HepG2 (cell line): ENCODE measurements around the gene CARD8. TPM values are rescaled to one million over a fixed set of nuclear protein-coding genes. Genes with fewer than 3 reads are reported as not detected.

Experiments used
- ATAC-seq: fragments of 200-7000 bp; cut with Tn5 transposase; 3 replicates; pipeline ENCODE4 v1.9.1; 2020; ENCODE audit warnings: mild to moderate bottlenecking, moderate library complexity
- BruUV-seq: library from RNA; stranded (reverse); fragments of 400-500 nt; replicated peaks from 2 replicates; lab custom pipeline; 2021; lab: Mats Ljungman, UMichigan
- CTCF ChIA-PET: fragments of 300-600 bp; formaldehyde crosslinking; extraction: SDS; loops from one replicate; lab custom pipeline; 2021; ENCODE audit warnings: low total read pairs, inconsistent platforms, low intra/inter-chr PET ratio; lab: Yijun Ruan, JAX
- POLR2A ChIA-PET: fragments of 350-600 bp; sonication (Branson Sonifier 250); formaldehyde crosslinking; loops from one replicate; lab custom pipeline; 2020; ENCODE audit warnings: antibody characterized with exemption, inconsistent platforms; lab: Yijun Ruan, JAX
- DNase-seq: peaks from one replicate; pipeline ENCODE4 v3.0.0-alpha.2; 2015; ENCODE audit warnings: low spot score
- FAIRE-seq: peaks from 3 replicates; lab custom pipeline; 2011; peaks lifted over from hg19 to GRCh38; lab: Jason Lieb, UNC
- H2AFZ ChIP-seq: one replicate; pipeline ENCODE4 v1.6.1; 2011; ENCODE audit warnings: low read length, inconsistent platforms
- H3K27ac ChIP-seq: fragments of 300-600 bp; 3 replicates; pipeline ENCODE4 v1.8.0; 2011; ENCODE audit warnings: mixed run types, mild to moderate bottlenecking, mixed read lengths, low read length, inconsistent platforms; ENCODE audit not compliant: insufficient read depth; ENCODE audit errors: extremely low read length
- H3K27me3 ChIP-seq, 2 experiments: fragments of 200-600 bp in 1 of 2; 2 replicates in 1 of 2; 3 replicates in 1 of 2; pipeline versions ENCODE4 v1.6.0 to v1.8.0; 2011; ENCODE audit warnings: low read length in 2 of 2, mild to moderate bottlenecking in 2 of 2, moderate library complexity in 2 of 2, inconsistent platforms in 1 of 2; ENCODE audit not compliant: insufficient read depth in 2 of 2, control insufficient read depth in 1 of 2
- H3K36me3 ChIP-seq, 2 experiments: fragments of 200-600 bp in 1 of 2; replicated peaks in 1 of 2; 2 replicates in 1 of 2; 3 replicates in 1 of 2; pipeline versions ENCODE4 v1.5.1 to v1.8.0; 2011; ENCODE audit warnings: low read length in 2 of 2, inconsistent platforms in 1 of 2; ENCODE audit not compliant: insufficient read depth in 2 of 2, control insufficient read depth in 1 of 2
- H3K4me1 ChIP-seq: 2 replicates; pipeline ENCODE4 v1.5.1; 2012; ENCODE audit warnings: low read length, inconsistent platforms; ENCODE audit not compliant: insufficient read depth
- H3K4me2 ChIP-seq: 2 replicates; pipeline ENCODE4 v1.6.0; 2011; ENCODE audit warnings: low read depth, low read length, inconsistent platforms
- H3K4me3 ChIP-seq, 3 experiments: fragments of 200-600 bp in 1 of 3; sonication (generic), shearing (Covaris generic) in 1 of 3; replicated peaks in 1 of 3; 2 replicates each; pipeline ENCODE4 v1.5.1; 2011 to 2016; ENCODE audit warnings: low read length in 3 of 3, inconsistent platforms in 2 of 3, low read depth in 2 of 3, mild to moderate bottlenecking in 2 of 3, control low read depth in 1 of 3, mixed read lengths in 1 of 3; ENCODE audit not compliant: insufficient read depth in 1 of 3
- H3K79me2 ChIP-seq: one replicate; pipeline ENCODE4 v1.6.1; 2011; ENCODE audit warnings: low read length, inconsistent platforms; ENCODE audit not compliant: insufficient read depth
- H3K9ac ChIP-seq: 2 replicates; pipeline ENCODE4 v1.6.0; 2011; ENCODE audit warnings: mild to moderate bottlenecking, low read depth, low read length, inconsistent platforms; ENCODE audit not compliant: insufficient read depth
- H3K9me3 ChIP-seq: 2 replicates; pipeline ENCODE4 v1.5.1; 2012; ENCODE audit warnings: mild to moderate bottlenecking, low read length
- H4K20me1 ChIP-seq: 2 replicates; pipeline ENCODE4 v1.6.0; 2011; ENCODE audit warnings: inconsistent platforms, mild to moderate bottlenecking, low read length, moderate library complexity; ENCODE audit not compliant: insufficient read depth
- ATF3 ChIP-seq: sonication (generic); formaldehyde crosslinking; IDR thresholded peaks from 2 replicates; pipeline ENCODE4 v1.4.0; 2020; ENCODE audit warnings: missing genetic modification reagents
- CHD4 ChIP-seq: fragments of 200-600 bp; sonication (generic); IDR thresholded peaks from 2 replicates; pipeline ENCODE4 v1.7.0; 2017; ENCODE audit warnings: mild to moderate bottlenecking, low read length, borderline replicate concordance
- HNRNPUL1 ChIP-seq: fragments of 200-400 bp; formaldehyde crosslinking; IDR thresholded peaks from 2 replicates; pipeline ENCODE4 v1.6.1; 2017; ENCODE audit warnings: low read depth, mild to moderate bottlenecking, low read length, moderate library complexity
- IKZF1 ChIP-seq: fragments of 450-650 bp; IDR thresholded peaks from 2 replicates; pipeline ENCODE4 v1.7.1; 2016
- NCOA5 ChIP-seq: sonication (generic); formaldehyde crosslinking; IDR thresholded peaks from 2 replicates; pipeline ENCODE4 v1.4.0; 2020; ENCODE audit warnings: missing genetic modification reagents
- NFKBIZ ChIP-seq: IDR thresholded peaks from 2 replicates; pipeline ENCODE4 v1.6.1; 2018; ENCODE audit warnings: missing genetic modification reagents, missing compliant biosample characterization
- NONO ChIP-seq, 2 experiments: fragments of 450-650 bp in 1 of 2; sonication (generic) in 1 of 2; formaldehyde crosslinking in 1 of 2; IDR thresholded peaks in 1 of 2; conservative IDR thresholded peaks in 1 of 2; 2 replicates each; pipeline versions ENCODE4 v1.6.1 to v1.8.0; 2017 to 2022; ENCODE audit warnings: mild to moderate bottlenecking in 1 of 2, missing genetic modification reagents in 1 of 2, moderate library complexity in 1 of 2
- SKIL ChIP-seq: sonication (generic); formaldehyde crosslinking; IDR thresholded peaks from 2 replicates; pipeline ENCODE4 v1.8.0; 2022; ENCODE audit warnings: missing genetic modification reagents, mild to moderate bottlenecking, moderate library complexity, borderline replicate concordance
- SUZ12 ChIP-seq: fragments of 150-350 bp; IDR thresholded peaks from 2 replicates; pipeline ENCODE4 v1.6.1; 2014; ENCODE audit warnings: low read depth, low read length
- ZNF777 ChIP-seq: sonication (generic); formaldehyde crosslinking; IDR thresholded peaks from 2 replicates; pipeline ENCODE4 v1.4.0; 2020; ENCODE audit warnings: missing genetic modification reagents
- ZNF781 ChIP-seq: sonication (generic); formaldehyde crosslinking; IDR thresholded peaks from 2 replicates; pipeline ENCODE4 v1.5.1; 2020; ENCODE audit warnings: borderline replicate concordance, mild to moderate bottlenecking, missing genetic modification reagents; ENCODE audit errors: not compliant biosample characterization
- ZNF816 ChIP-seq: sonication (generic); formaldehyde crosslinking; IDR thresholded peaks from 2 replicates; pipeline ENCODE4 v1.8.0; 2022; ENCODE audit warnings: missing genetic modification reagents, mild to moderate bottlenecking, borderline replicate concordance
- ZXDC ChIP-seq: sonication (generic); formaldehyde crosslinking; IDR thresholded peaks from 2 replicates; pipeline ENCODE4 v1.5.0; 2020; ENCODE audit warnings: mild to moderate bottlenecking, missing genetic modification reagents
- WGBS: methylation state at CpG from one replicate; pipeline ENCODE4 v1.1.6; 2017; ENCODE audit warnings: low lambda C conversion rate; 5-methylcytosine and 5-hydroxymethylcytosine counted together
- in situ Hi-C: cut with HindIII; loops from 2 replicates; pipeline ENCODE4 v1.10.0; 2017; ENCODE audit warnings: low pct_unique_long_range_greater_than_20kb; ENCODE audit not compliant: extremely low pct_ligation_motif_present
- intact Hi-C: fragments of 100-400 bp; cut with micrococcal nuclease; formaldehyde crosslinking; loops from one replicate; pipeline ENCODE4 v1.10.0; 2022; ENCODE audit not compliant: unreplicated experiment
- polyA plus RNA-seq, 8 experiments: library from polyadenylated mRNA; depleted of rRNA in 3 of 8; stranded (reverse) in 7 of 8; unstranded in 1 of 8; fragments of >200 nt; fragmentation: Illumina TruSeq in 4 of 8; extraction: Trizol in 4 of 8; gene quantifications; 2 replicates each; pipeline versions ENCODE4 v1.2.1 to v1.2.3, GENCODE V29; 2011 to 2016; ENCODE audit warnings: low read depth in 4 of 8, missing spikeins in 1 of 8, mixed read lengths in 1 of 8; ENCODE audit not compliant: insufficient read depth in 1 of 8
- total RNA-seq, 5 experiments: library from RNA; depleted of rRNA; stranded (reverse); fragments of >200 nt; fragmentation: Illumina TruSeq; extraction: Trizol; gene quantifications; 2 replicates each; pipeline ENCODE4 v1.2.3, GENCODE V29; 2016; ENCODE audit warnings: low read depth in 1 of 5
- TF ChIP-seq, protein P1 (sequence below): sonication (generic); formaldehyde crosslinking; conservative IDR thresholded peaks from 2 replicates; pipeline ENCODE4 v1.4.0; 2020; ENCODE audit warnings: missing genetic modification reagents
- TF ChIP-seq, protein P2 (sequence below): sonication (generic); formaldehyde crosslinking; IDR thresholded peaks from 2 replicates; pipeline ENCODE4 v1.9.0; 2022; ENCODE audit warnings: low read depth, missing genetic modification reagents

The CARD8 gene
- total and polyA plus RNA-seq, 2 of the 13 experiments (the other 11 are each of a cell fraction or from before 2014, with no cell fraction given): 15.0 to 19.2 TPM

GRCh38 chr19:48190885-48191284, 64.8 kb downstream of the CARD8 start:
- no peaks in the 10 kb centered on the region for H3K27me3 ChIP-seq
- no peak for FAIRE-seq
- H3K9me3 ChIP-seq: no peaks in the 10 kb centered on the region
- no peak for ATAC-seq
- H3K4me3 ChIP-seq: no peak overlapping the region
- intact Hi-C loops (no loop called here), in situ Hi-C loops (no loop called here)
- CTCF ChIA-PET: no interaction called here
- no TSS peak for BruUV-seq
- 91% methylated on average over 3 of the region's 3 CpGs for WGBS
- no peak overlapping the region for H3K4me2 ChIP-seq
- no peaks in the 10 kb centered on the region for H3K36me3 ChIP-seq
- H2AFZ ChIP-seq: no peak overlapping the region
- no peaks in the 10 kb centered on the region for H3K79me2 ChIP-seq
- DNase-seq: no peak
- H3K9ac ChIP-seq: no peak overlapping the region
- H4K20me1 ChIP-seq: no peaks in the 10 kb centered on the region
- H3K4me1 ChIP-seq: no peaks in the 10 kb centered on the region
- no peak overlapping the region for H3K27ac ChIP-seq
- POLR2A ChIA-PET: interaction anchor here (1.6 kb wide), 1 partner anchor 13 kb away, joined by 5 read pairs; no protein-coding TSS in a partner anchor
- TF ChIP-seq ZXDC (CRISPR knock-in tag): no peak
- TF ChIP-seq NFKBIZ (CRISPR knock-in tag): no peak
- no peak for TF ChIP-seq NCOA5 (CRISPR knock-in tag)
- no peak for TF ChIP-seq ATF3 (CRISPR knock-in tag)
- TF ChIP-seq NONO (IDR thresholded peaks at IDR 0.05): no peak
- no peak for TF ChIP-seq NONO (CRISPR knock-in tag; conservative IDR thresholded peaks at IDR 0.05)
- TF ChIP-seq HNRNPUL1: no peak
- no peak for TF ChIP-seq IKZF1
- no peak for TF ChIP-seq ZNF816
- no peak for TF ChIP-seq SKIL (CRISPR knock-in tag)
- TF ChIP-seq, protein P1, sequence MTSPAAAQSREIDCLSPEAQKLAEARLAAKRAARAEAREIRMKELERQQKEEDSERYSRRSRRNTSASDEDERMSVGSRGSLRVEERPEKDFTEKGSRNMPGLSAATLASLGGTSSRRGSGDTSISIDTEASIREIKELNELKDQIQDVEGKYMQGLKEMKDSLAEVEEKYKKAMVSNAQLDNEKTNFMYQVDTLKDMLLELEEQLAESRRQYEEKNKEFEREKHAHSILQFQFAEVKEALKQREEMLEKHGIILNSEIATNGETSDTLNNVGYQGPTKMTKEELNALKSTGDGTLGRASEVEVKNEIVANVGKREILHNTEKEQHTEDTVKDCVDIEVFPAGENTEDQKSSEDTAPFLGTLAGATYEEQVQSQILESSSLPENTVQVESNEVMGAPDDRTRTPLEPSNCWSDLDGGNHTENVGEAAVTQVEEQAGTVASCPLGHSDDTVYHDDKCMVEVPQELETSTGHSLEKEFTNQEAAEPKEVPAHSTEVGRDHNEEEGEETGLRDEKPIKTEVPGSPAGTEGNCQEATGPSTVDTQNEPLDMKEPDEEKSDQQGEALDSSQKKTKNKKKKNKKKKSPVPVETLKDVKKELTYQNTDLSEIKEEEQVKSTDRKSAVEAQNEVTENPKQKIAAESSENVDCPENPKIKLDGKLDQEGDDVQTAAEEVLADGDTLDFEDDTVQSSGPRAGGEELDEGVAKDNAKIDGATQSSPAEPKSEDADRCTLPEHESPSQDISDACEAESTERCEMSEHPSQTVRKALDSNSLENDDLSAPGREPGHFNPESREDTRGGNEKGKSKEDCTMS (CRISPR knock-in tag): no peak
- no peak for TF ChIP-seq CHD4
- TF ChIP-seq SUZ12: no peak
- no peak for TF ChIP-seq ZNF781 (CRISPR knock-in tag)
- TF ChIP-seq, protein P2, sequence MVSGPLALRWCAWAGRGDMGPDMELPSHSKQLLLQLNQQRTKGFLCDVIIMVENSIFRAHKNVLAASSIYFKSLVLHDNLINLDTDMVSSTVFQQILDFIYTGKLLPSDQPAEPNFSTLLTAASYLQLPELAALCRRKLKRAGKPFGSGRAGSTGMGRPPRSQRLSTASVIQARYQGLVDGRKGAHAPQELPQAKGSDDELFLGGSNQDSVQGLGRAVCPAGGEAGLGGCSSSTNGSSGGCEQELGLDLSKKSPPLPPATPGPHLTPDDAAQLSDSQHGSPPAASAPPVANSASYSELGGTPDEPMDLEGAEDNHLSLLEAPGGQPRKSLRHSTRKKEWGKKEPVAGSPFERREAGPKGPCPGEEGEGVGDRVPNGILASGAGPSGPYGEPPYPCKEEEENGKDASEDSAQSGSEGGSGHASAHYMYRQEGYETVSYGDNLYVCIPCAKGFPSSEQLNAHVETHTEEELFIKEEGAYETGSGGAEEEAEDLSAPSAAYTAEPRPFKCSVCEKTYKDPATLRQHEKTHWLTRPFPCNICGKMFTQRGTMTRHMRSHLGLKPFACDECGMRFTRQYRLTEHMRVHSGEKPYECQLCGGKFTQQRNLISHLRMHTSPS (CRISPR knock-in tag): no peak
- no peak for TF ChIP-seq ZNF777
